Measurements from ENCODE around the gene TASOR2. TPM values are rescaled to one million over a fixed set of nuclear protein-coding genes. Genes with fewer than 3 reads are reported as not detected.

TASOR2 gene
- total RNA-seq, 1 experiment from 2014 or later = 80.3 TPM

DNA sequence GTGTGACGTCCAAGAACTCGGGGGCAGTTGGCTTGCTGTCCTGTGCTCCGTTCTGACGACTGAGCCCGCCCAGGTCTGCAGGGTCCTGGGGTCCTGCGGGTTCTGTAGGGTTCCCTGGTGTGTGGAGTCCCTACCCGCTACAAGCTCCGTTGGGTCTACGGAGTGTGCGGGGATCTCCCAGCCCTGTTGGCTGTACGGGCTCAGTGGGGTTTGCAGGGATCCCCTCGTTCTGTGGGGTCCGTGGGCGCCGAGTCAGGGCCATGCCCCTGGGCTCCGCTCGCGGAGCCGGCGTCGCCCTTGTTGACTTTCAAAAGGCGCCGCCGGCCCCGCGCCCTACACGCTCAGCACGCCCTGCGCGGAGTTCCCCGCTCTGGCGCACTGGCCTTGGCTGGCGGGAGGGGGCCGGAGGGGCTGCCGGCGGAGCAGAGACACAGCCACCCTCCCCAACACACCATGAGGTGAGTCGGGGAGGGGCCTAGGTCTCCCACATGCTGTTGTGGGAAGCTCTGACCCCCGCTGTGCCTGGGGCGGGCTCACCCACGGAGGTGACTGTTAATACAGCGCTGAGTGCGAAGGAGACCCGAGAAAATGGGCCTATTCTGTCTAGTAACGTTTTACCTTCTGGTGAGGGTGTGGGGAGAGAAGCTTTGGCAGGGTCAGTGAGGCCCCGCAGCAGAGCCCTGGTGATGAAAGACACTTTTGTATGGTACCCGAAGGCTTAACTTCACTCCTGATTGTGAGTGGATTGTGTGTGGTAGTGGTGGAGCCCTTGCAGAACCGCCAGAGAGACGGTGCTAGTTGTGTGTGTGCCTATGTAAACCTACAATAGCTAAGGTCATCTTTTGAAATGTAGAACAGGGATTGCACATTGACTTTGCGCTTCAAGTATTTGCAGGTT lies 8.1 kb downstream of the TASOR2 start:
- intact Hi-C loops (cut with micrococcal nuclease) = no loop called here
- BruUV-seq (replicated peaks) = no TSS peak
- Histone ChIP-seq H3K27me3 (ENCODE audit: insufficient read depth, low read length) (no peaks in the 10 kb centered on the region), H3K36me3 (ENCODE audit: control insufficient read depth in 1 of 2, insufficient read depth in 2 of 2, low read length in 2 of 2) (no peaks in the 10 kb centered on the region; a peak in 1 of 4 replicates), H3K9me2 (ENCODE audit: insufficient read depth) (no peaks in the 10 kb centered on the region), H4K20me1 (ENCODE audit: insufficient read depth) (peaks cover 15% of the 10 kb centered on the region; the same call in 1 of the 2 replicates), H3K4me3 (replicated peaks in 1 of 2; ENCODE audit: low read depth in 1 of 2, low read length in 2 of 2) (no peak overlapping the region), H2AFZ (ENCODE audit: low read depth, low read length, poor library complexity, severe bottlenecking) (no peak overlapping the region), H3K9ac (ENCODE audit: low read length) (no peak overlapping the region), H3K27ac (ENCODE audit: low read depth, low read length) (no peak overlapping the region), H3K4me1 (ENCODE audit: control insufficient read depth in 1 of 2, insufficient read depth in 2 of 2, low read length in 2 of 2) (no peaks in the 10 kb centered on the region), H3K9me3 (ENCODE audit: control insufficient read depth in 1 of 2, insufficient read depth in 1 of 2, low read depth in 1 of 2, low read length in 2 of 2) (no peaks in the 10 kb centered on the region), H3K79me2 (ENCODE audit: insufficient read depth, low read length) (peaks cover 100% of the 10 kb centered on the region), H3K4me2 (ENCODE audit: low read length) (no peak overlapping the region)
- no peak for TF ChIP-seq ZNF274 (IDR thresholded peaks at IDR 0.05; ENCODE audit: low read depth, low read length)
- TF ChIP-seq YY1 (IDR thresholded peaks at IDR 0.05; ENCODE audit: extremely low read depth, insufficient replicate concordance, low read depth, low read length) = no peak
- TF ChIP-seq JUND (IDR thresholded peaks at IDR 0.05) = no peak
- TF ChIP-seq POLR2A (IDR thresholded peaks at IDR 0.05; ENCODE audit: borderline replicate concordance, extremely low read depth, insufficient read depth, insufficient read length) = no peak
- TF ChIP-seq, protein P1, sequence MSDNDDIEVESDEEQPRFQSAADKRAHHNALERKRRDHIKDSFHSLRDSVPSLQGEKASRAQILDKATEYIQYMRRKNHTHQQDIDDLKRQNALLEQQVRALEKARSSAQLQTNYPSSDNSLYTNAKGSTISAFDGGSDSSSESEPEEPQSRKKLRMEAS (IDR thresholded peaks at IDR 0.05) = no peak
- TF ChIP-seq SIN3A (IDR thresholded peaks at IDR 0.05; ENCODE audit: low read depth) = no peak
- TF ChIP-seq ZFX (IDR thresholded peaks at IDR 0.05) = no peak
- TF ChIP-seq ATF3 (IDR thresholded peaks at IDR 0.05) = no peak
- no peak for TF ChIP-seq CEBPB (IDR thresholded peaks at IDR 0.05; ENCODE audit: low read depth)
- ATAC-seq (no peak), DNase-seq (ENCODE audit: low read depth, low spot score) (no peak)
- ChIA-PET POLR2A (interaction anchor here (1.5 kb wide), 1 partner anchor 8 kb away, joined by 3 read pairs; the partner anchor contains the start of gene TASOR2), RAD21 (ENCODE audit: low non-redundant PET in 1 of 2, low total read pairs in 2 of 2, uncharacterized antibody in 2 of 2, unreplicated experiment in 2 of 2) (no interaction called here), CTCF (no interaction called here)

DNA sequence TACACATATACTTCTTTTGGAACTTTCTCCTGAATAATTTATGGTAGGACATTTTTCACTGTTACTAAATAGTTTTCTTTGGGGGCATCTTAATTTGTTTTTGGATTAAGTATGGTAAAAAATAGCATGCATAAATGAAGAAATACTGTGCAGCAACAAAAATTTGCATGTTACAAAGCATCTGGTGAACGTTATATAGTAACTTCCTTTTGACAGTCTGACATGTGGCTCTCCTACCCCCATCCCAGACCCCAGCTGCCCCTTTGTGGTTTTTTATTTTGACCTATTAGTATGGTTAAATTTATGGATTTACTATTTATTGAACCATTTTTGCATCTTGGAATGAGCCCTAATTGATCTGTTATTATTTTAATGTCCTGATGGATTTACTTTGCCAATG lies 9.9 kb downstream of the TASOR2 start:
- no peaks in the 10 kb centered on the region for H3K9me3 ChIP-seq (ENCODE audit: control insufficient read depth in 1 of 2, insufficient read depth in 1 of 2, low read depth in 1 of 2, low read length in 2 of 2)
- BruUV-seq (replicated peaks) = no TSS peak
- ATAC-seq = no peak
- no peak overlapping the region for H2AFZ ChIP-seq (ENCODE audit: low read depth, low read length, poor library complexity, severe bottlenecking)
- CTCF ChIA-PET = no interaction called here
- no peaks in the 10 kb centered on the region for H3K9me2 ChIP-seq (ENCODE audit: insufficient read depth)
- H4K20me1 ChIP-seq (ENCODE audit: insufficient read depth) = peaks cover 24% of the 10 kb centered on the region; the same call in 1 of the 2 replicates
- DNase-seq (ENCODE audit: low read depth, low spot score) = no peak
- H3K9ac ChIP-seq (ENCODE audit: low read length) = no peak overlapping the region
- no peaks in the 10 kb centered on the region for H3K27me3 ChIP-seq (ENCODE audit: insufficient read depth, low read length)
- RAD21 ChIA-PET (ENCODE audit: low non-redundant PET in 1 of 2, low total read pairs in 2 of 2, uncharacterized antibody in 2 of 2, unreplicated experiment in 2 of 2) = no interaction called here
- POLR2A ChIA-PET = no interaction called here
- no peak overlapping the region for H3K27ac ChIP-seq (ENCODE audit: low read depth, low read length)
- H3K36me3 ChIP-seq (ENCODE audit: control insufficient read depth in 1 of 2, insufficient read depth in 2 of 2, low read length in 2 of 2) = no peaks in the 10 kb centered on the region
- no peak overlapping the region for H3K4me2 ChIP-seq (ENCODE audit: low read length)
- H3K4me3 ChIP-seq (replicated peaks in 1 of 2; ENCODE audit: low read depth in 1 of 2, low read length in 2 of 2) = no peak overlapping the region
- no peaks in the 10 kb centered on the region for H3K4me1 ChIP-seq (ENCODE audit: control insufficient read depth in 1 of 2, insufficient read depth in 2 of 2, low read length in 2 of 2)
- no peak for TF ChIP-seq EGR1 (IDR thresholded peaks at IDR 0.05; ENCODE audit: low read depth)
- no peak for TF ChIP-seq POLR2A (IDR thresholded peaks at IDR 0.05; ENCODE audit: borderline replicate concordance, extremely low read depth, insufficient read depth, insufficient read length)
- TF ChIP-seq, protein P2, sequence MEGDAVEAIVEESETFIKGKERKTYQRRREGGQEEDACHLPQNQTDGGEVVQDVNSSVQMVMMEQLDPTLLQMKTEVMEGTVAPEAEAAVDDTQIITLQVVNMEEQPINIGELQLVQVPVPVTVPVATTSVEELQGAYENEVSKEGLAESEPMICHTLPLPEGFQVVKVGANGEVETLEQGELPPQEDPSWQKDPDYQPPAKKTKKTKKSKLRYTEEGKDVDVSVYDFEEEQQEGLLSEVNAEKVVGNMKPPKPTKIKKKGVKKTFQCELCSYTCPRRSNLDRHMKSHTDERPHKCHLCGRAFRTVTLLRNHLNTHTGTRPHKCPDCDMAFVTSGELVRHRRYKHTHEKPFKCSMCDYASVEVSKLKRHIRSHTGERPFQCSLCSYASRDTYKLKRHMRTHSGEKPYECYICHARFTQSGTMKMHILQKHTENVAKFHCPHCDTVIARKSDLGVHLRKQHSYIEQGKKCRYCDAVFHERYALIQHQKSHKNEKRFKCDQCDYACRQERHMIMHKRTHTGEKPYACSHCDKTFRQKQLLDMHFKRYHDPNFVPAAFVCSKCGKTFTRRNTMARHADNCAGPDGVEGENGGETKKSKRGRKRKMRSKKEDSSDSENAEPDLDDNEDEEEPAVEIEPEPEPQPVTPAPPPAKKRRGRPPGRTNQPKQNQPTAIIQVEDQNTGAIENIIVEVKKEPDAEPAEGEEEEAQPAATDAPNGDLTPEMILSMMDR (IDR thresholded peaks at IDR 0.05 in 2 of 3, conservative IDR thresholded peaks at IDR 0.05 in 1 of 3; ENCODE audit: borderline replicate concordance in 1 of 3, insufficient read depth in 1 of 3, low read depth in 2 of 3, low read length in 2 of 3) = no peak
- TF ChIP-seq SIN3A (IDR thresholded peaks at IDR 0.05; ENCODE audit: low read depth) = no peak
- no peak for TF ChIP-seq YY1 (IDR thresholded peaks at IDR 0.05; ENCODE audit: extremely low read depth, insufficient replicate concordance, low read depth, low read length)
- TF ChIP-seq TCF7L2 (IDR thresholded peaks at IDR 0.05; ENCODE audit: borderline replicate concordance, extremely low read depth, insufficient read depth, insufficient read length) = no peak
- TF ChIP-seq EZH2 (IDR thresholded peaks at IDR 0.05) = no peak
- TF ChIP-seq RAD21 (IDR thresholded peaks at IDR 0.05; ENCODE audit: low read depth) = no peak
- TF ChIP-seq ZNF274 (IDR thresholded peaks at IDR 0.05; ENCODE audit: low read depth, low read length) = no peak
- intact Hi-C loops (cut with micrococcal nuclease) = no loop called here
- peaks cover 100% of the 10 kb centered on the region for H3K79me2 ChIP-seq (ENCODE audit: insufficient read depth, low read length)

Data from HCT116 (cell line).